OCI-LY7 (cell line): ENCODE measurements around the gene HBE1. TPM values are rescaled to one million over a fixed set of nuclear protein-coding genes. Genes with fewer than 3 reads are reported as not detected.

Source experiments
- BruUV-seq: library from RNA; stranded (reverse); fragments of 400-500 nt; replicated peaks from 2 replicates; lab custom pipeline; 2021; lab: Mats Ljungman, UMichigan
- CTCF ChIA-PET: fragments of 300-600 bp; sonication (Branson Sonifier 250); formaldehyde crosslinking; loops from one replicate; lab custom pipeline; 2022; ENCODE audit warnings: antibody characterized with exemption; ENCODE audit not compliant: unreplicated experiment; lab: Charles Lee
- POLR2A ChIA-PET: fragments of 300-600 bp; sonication (Branson Sonifier 250); formaldehyde crosslinking; loops from one replicate; lab custom pipeline; 2022; ENCODE audit warnings: antibody characterized with exemption; lab: Charles Lee
- DNase-seq: peaks from one replicate; pipeline ENCODE4 v3.0.0-alpha.2; 2015; ENCODE audit warnings: low spot score
- H2AFZ ChIP-seq: fragments of 200-600 bp; sonication (generic), shearing (Covaris generic); 2 replicates; pipeline ENCODE4 v1.6.1; 2014; ENCODE audit warnings: mild to moderate bottlenecking, antibody characterized with exemption, low read length, moderate library complexity
- H3K27ac ChIP-seq: fragments of 200-600 bp; sonication (generic); 2 replicates; pipeline ENCODE4 v1.5.1; 2014; ENCODE audit warnings: mixed run types, low read depth, mild to moderate bottlenecking, moderate library complexity, low read length, inconsistent platforms; ENCODE audit not compliant: poor library complexity, severe bottlenecking
- H3K36me3 ChIP-seq: fragments of 200-600 bp; sonication (generic); 2 replicates; pipeline ENCODE4 v1.6.1; 2014; ENCODE audit warnings: mild to moderate bottlenecking, antibody characterized with exemption, low read length, moderate library complexity, mixed read lengths; ENCODE audit not compliant: insufficient read depth
- H3K4me1 ChIP-seq: fragments of 200-600 bp; sonication (generic); 2 replicates; pipeline ENCODE4 v1.5.1; 2014; ENCODE audit warnings: mild to moderate bottlenecking, low read length; ENCODE audit not compliant: insufficient read depth, poor library complexity, severe bottlenecking
- H3K4me2 ChIP-seq: fragments of 200-600 bp; sonication (generic); 2 replicates; pipeline ENCODE4 v1.6.1; 2014; ENCODE audit warnings: mild to moderate bottlenecking, low read length
- H3K4me3 ChIP-seq: fragments of 200-600 bp; sonication (generic); 2 replicates; pipeline ENCODE4 v1.5.1; 2014; ENCODE audit warnings: mild to moderate bottlenecking, low read depth, low read length; ENCODE audit not compliant: poor library complexity, severe bottlenecking
- H3K79me2 ChIP-seq: fragments of 200-600 bp; sonication (generic); 2 replicates; pipeline ENCODE4 v1.6.1; 2016; ENCODE audit warnings: low read depth, mild to moderate bottlenecking, low read length, moderate library complexity, mixed read lengths; ENCODE audit not compliant: insufficient read depth
- H3K9me2 ChIP-seq: fragments of 200-600 bp; sonication (generic); 2 replicates; pipeline ENCODE4 v1.6.1; 2016; ENCODE audit warnings: mild to moderate bottlenecking, low read length, mixed read lengths; ENCODE audit not compliant: insufficient read depth
- H3K9me3 ChIP-seq: fragments of 200-600 bp; sonication (generic); 2 replicates; pipeline ENCODE4 v1.6.1; 2014; ENCODE audit warnings: mild to moderate bottlenecking, mixed run types, low read length, mixed read lengths
- H4K20me1 ChIP-seq: fragments of 200-600 bp; sonication (generic); 2 replicates; pipeline ENCODE4 v1.6.1; 2014; ENCODE audit warnings: mild to moderate bottlenecking, antibody characterized with exemption, low read length, moderate library complexity, mixed read lengths; ENCODE audit not compliant: insufficient read depth
- CTCF ChIP-seq: fragments of 200-600 bp; sonication (generic); conservative IDR thresholded peaks from 2 replicates; pipeline ENCODE4 v1.5.1; 2014; ENCODE audit warnings: mild to moderate bottlenecking, antibody characterized with exemption, low read length, moderate library complexity, mixed read lengths
- EZH2phosphoT487 ChIP-seq: fragments of 200-600 bp; sonication (generic); IDR thresholded peaks from 2 replicates; pipeline ENCODE4 v1.6.1; 2018; ENCODE audit warnings: low read depth, borderline replicate concordance, mild to moderate bottlenecking, mixed run types, antibody characterized with exemption, low read length, moderate library complexity, mixed read lengths
- intact Hi-C: fragments of 100-400 bp; cut with micrococcal nuclease; formaldehyde crosslinking; loops from one replicate; pipeline ENCODE4 v1.10.0; 2022; ENCODE audit not compliant: unreplicated experiment
- total RNA-seq, 2 experiments: library from RNA; depleted of rRNA in 1 of 2; stranded (reverse); fragments of >200 nt in 1 of 2; shearing (Covaris generic) in 1 of 2; gene quantifications; 2 replicates each; pipeline ENCODE4 v1.2.3, GENCODE V29; 2014 to 2022

HBE1 gene
- total RNA-seq, 2 experiments from 2014 or later = not detected

- no peak overlapping the region for H3K4me3 ChIP-seq
- CTCF ChIA-PET = no interaction called here
- TF ChIP-seq EZH2phosphoT487 (no peak), CTCF (no peak)
- POLR2A ChIA-PET = no interaction called here
- intact Hi-C loops = no loop called here
- H3K4me2 ChIP-seq = no peak overlapping the region
- no TSS peak for BruUV-seq
- H3K9me2 ChIP-seq = no peaks in the 10 kb centered on the region
- no peaks in the 10 kb centered on the region for H3K79me2 ChIP-seq
- no peaks in the 10 kb centered on the region for H3K4me1 ChIP-seq
- DNase-seq = no peak
- H3K9me3 ChIP-seq = no peaks in the 10 kb centered on the region
- no peaks in the 10 kb centered on the region for H4K20me1 ChIP-seq
- no peak overlapping the region for H3K27ac ChIP-seq
- no peaks in the 10 kb centered on the region for H3K36me3 ChIP-seq
- H2AFZ ChIP-seq = no peak overlapping the region
Observed at GRCh38 chr11:5239046-5239445, 30.7 kb downstream of the HBE1 start.

GRCh38 chr11:5238486-5238885 is 31.3 kb downstream of the HBE1 start:
- Histone ChIP-seq H3K36me3 (no peaks in the 10 kb centered on the region), H3K27ac (no peak overlapping the region), H2AFZ (no peak overlapping the region), H3K4me1 (no peaks in the 10 kb centered on the region), H4K20me1 (no peaks in the 10 kb centered on the region), H3K4me2 (no peak overlapping the region), H3K9me3 (no peaks in the 10 kb centered on the region), H3K4me3 (no peak overlapping the region), H3K9me2 (no peaks in the 10 kb centered on the region), H3K79me2 (no peaks in the 10 kb centered on the region)
- ChIA-PET POLR2A (interaction anchor here (0.7 kb wide), 1 partner anchor 573 kb away, joined by 5 read pairs; no protein-coding TSS in a partner anchor), CTCF (no interaction called here)
- intact Hi-C loops = no loop called here
- no peak for DNase-seq
- TF ChIP-seq EZH2phosphoT487 (no peak), CTCF (no peak)
- BruUV-seq = no TSS peak

GRCh38 chr11:5237420-5237819 is 32.3 kb downstream of the HBE1 start:
- no TSS peak for BruUV-seq
- POLR2A ChIA-PET = interaction anchor here (0.7 kb wide), 1 partner anchor 121 kb away, joined by 4 read pairs; no protein-coding TSS in a partner anchor

More at GRCh38 chr11:5237420-5237819, 32.3 kb downstream of the HBE1 start:
- DNase-seq = no peak
- no peaks in the 10 kb centered on the region for H3K9me2 ChIP-seq
- no peaks in the 10 kb centered on the region for H3K9me3 ChIP-seq
- H3K4me3 ChIP-seq = no peak overlapping the region
- no peak overlapping the region for H3K4me2 ChIP-seq
- TF ChIP-seq EZH2phosphoT487 (no peak), CTCF (no peak)
- no peaks in the 10 kb centered on the region for H3K36me3 ChIP-seq
- CTCF ChIA-PET = no interaction called here
- no peak overlapping the region for H3K27ac ChIP-seq
- H2AFZ ChIP-seq = no peak overlapping the region
- H3K79me2 ChIP-seq = no peaks in the 10 kb centered on the region
- no peaks in the 10 kb centered on the region for H3K4me1 ChIP-seq
- no peaks in the 10 kb centered on the region for H4K20me1 ChIP-seq
- intact Hi-C loops = no loop called here
